GM12878 (cell line): ENCODE data around the gene GPR4.

Source experiments
- YY1 ChIP-seq: IDR thresholded peaks from 2 replicates; pipeline ENCODE4 v1.6.1; 2011; ENCODE audit warnings: low read depth, mild to moderate bottlenecking, low read length
- TF ChIP-seq, protein P1 (sequence below), 3 experiments: IDR thresholded peaks in 2 of 3; conservative IDR thresholded peaks in 1 of 3; 2 replicates each; pipeline ENCODE4 v1.5.1; 2011; ENCODE audit warnings: low read depth in 3 of 3, low read length in 3 of 3, mild to moderate bottlenecking in 3 of 3, control low read depth in 2 of 3, moderate library complexity in 2 of 3, inconsistent platforms in 1 of 3, mixed read lengths in 1 of 3; ENCODE audit not compliant: control insufficient read depth in 2 of 3, insufficient read depth in 1 of 3; ENCODE audit errors: extremely low read depth in 1 of 3
- TF ChIP-seq, protein P2 (sequence below): IDR thresholded peaks from 2 replicates; pipeline ENCODE4 v1.6.1; 2011; ENCODE audit warnings: low read depth, low read length, improper control_type of control experiment, borderline replicate concordance

DNA sequence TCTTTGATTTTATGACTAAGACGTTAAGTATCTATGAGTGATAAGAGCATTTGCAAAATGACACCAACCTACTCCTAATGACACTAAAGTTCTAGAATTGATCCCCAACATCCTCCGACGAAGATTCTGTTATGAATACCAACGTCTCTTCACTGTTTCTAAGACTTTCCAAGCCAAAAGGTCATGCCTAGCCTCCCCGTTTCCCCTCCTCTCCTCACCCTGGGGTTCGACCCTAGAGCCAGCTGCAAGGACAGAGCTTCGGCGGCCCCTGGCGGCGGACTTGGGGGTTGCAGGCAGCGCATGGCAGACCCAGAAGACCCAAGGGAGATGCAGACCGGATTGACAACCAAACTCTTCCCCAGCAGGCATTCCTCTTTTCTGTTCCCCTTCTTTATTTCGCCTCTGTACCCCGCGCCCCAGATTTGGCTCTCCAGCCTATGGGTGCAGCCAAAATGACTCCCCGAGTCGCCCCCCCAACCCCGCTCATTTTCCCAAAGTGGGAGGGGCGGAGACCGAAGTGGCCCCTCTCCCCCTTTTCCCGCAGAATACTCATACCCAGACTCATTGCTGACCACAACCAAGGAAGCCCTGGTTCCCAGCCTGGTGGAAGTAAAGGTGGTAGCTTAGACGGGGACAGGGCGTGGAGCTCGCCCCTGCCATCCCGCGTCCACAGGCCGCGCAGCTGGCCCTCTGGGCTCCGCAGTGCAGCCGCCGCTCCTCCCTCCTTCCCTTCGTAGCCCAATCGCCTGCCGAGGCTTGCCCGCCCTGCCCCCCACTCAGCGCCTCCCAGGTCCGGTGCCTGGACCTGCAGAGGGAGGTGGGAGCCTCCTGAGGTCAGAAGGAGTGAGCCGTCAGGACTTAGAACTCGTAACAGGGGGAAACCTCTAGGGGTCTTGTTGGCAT lies 41.3 kb upstream of the GPR4 start:
- TF ChIP-seq, protein P1, sequence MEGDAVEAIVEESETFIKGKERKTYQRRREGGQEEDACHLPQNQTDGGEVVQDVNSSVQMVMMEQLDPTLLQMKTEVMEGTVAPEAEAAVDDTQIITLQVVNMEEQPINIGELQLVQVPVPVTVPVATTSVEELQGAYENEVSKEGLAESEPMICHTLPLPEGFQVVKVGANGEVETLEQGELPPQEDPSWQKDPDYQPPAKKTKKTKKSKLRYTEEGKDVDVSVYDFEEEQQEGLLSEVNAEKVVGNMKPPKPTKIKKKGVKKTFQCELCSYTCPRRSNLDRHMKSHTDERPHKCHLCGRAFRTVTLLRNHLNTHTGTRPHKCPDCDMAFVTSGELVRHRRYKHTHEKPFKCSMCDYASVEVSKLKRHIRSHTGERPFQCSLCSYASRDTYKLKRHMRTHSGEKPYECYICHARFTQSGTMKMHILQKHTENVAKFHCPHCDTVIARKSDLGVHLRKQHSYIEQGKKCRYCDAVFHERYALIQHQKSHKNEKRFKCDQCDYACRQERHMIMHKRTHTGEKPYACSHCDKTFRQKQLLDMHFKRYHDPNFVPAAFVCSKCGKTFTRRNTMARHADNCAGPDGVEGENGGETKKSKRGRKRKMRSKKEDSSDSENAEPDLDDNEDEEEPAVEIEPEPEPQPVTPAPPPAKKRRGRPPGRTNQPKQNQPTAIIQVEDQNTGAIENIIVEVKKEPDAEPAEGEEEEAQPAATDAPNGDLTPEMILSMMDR (IDR thresholded peaks at IDR 0.05 in 2 of 3, conservative IDR thresholded peaks at IDR 0.05 in 1 of 3; ENCODE audit: control insufficient read depth in 2 of 3, extremely low read depth in 1 of 3, insufficient read depth in 1 of 3, low read depth in 3 of 3, low read length in 3 of 3): peak; percentile 99 to 100 (median 99)
- TF ChIP-seq YY1: peak; percentile 72; the same call in 1 of the 2 replicates
- TF ChIP-seq, protein P2, sequence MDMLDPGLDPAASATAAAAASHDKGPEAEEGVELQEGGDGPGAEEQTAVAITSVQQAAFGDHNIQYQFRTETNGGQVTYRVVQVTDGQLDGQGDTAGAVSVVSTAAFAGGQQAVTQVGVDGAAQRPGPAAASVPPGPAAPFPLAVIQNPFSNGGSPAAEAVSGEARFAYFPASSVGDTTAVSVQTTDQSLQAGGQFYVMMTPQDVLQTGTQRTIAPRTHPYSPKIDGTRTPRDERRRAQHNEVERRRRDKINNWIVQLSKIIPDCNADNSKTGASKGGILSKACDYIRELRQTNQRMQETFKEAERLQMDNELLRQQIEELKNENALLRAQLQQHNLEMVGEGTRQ: no peak
